Ectodermal cell (in vitro differentiated cells): ENCODE measurements around the gene PGAM1.

Source experiments
- H3K27ac ChIP-seq: 2 replicates; pipeline ENCODE4 v1.7.0; 2013; ENCODE audit warnings: mild to moderate bottlenecking, low read depth, low read length; ENCODE audit not compliant: insufficient read depth, poor library complexity, severe bottlenecking
- H3K27me3 ChIP-seq: 2 replicates; pipeline ENCODE4 v1.7.0; 2013; ENCODE audit warnings: mild to moderate bottlenecking, low read length; ENCODE audit not compliant: insufficient read depth, control insufficient read depth, poor library complexity, severe bottlenecking
- H3K36me3 ChIP-seq: one replicate; pipeline ENCODE4 v1.7.0; 2013; ENCODE audit warnings: low read length; ENCODE audit not compliant: control insufficient read depth, insufficient read depth
- H3K4me1 ChIP-seq: one replicate; pipeline ENCODE4 v1.7.0; 2013; ENCODE audit warnings: low read length; ENCODE audit not compliant: control insufficient read depth, insufficient read depth
- H3K4me3 ChIP-seq: 2 replicates; pipeline ENCODE4 v1.7.0; 2013; ENCODE audit warnings: low read depth, low read length, control low read depth; ENCODE audit not compliant: insufficient read depth
- H3K9me3 ChIP-seq: 2 replicates; pipeline ENCODE4 v1.7.0; 2013; ENCODE audit warnings: mild to moderate bottlenecking, low read length, moderate library complexity; ENCODE audit not compliant: control insufficient read depth
- WGBS, 2 experiments: methylation state at CpG; one replicate each; pipeline ENCODE4 v1.1.7; 2013; ENCODE audit warnings: missing lambda C conversion rate in 2 of 2; 5-methylcytosine and 5-hydroxymethylcytosine counted together

Gene PGAM1

GRCh38 chr10:97434557-97434956, 8.6 kb downstream of the PGAM1 start:
- H3K27me3 ChIP-seq: no peaks in the 10 kb centered on the region
- peak overlapping the region; percentile 33 for H3K27ac ChIP-seq
- no peaks in the 10 kb centered on the region for H3K4me1 ChIP-seq
- no peaks in the 10 kb centered on the region for H3K9me3 ChIP-seq
- H3K4me3 ChIP-seq: no peak overlapping the region
- 92 to 99% methylated on average over 1 of the region's 1 CpG for WGBS, 2 experiments
- peaks cover 50% of the 10 kb centered on the region for H3K36me3 ChIP-seq

- Histone ChIP-seq H3K4me3 (no peak overlapping the region), H3K27me3 (no peaks in the 10 kb centered on the region), H3K36me3 (peaks cover 49% of the 10 kb centered on the region), H3K27ac (no peak overlapping the region), H3K9me3 (no peaks in the 10 kb centered on the region), H3K4me1 (no peaks in the 10 kb centered on the region)
- 96 to 99% methylated on average over 6 of the region's 6 CpGs for WGBS, 2 experiments
Observed at GRCh38 chr10:97435211-97435610, 9.2 kb downstream of the PGAM1 start.

GRCh38 chr10:97442277-97442676, 16.3 kb downstream of the PGAM1 start:
- whole genome bisulfite sequencing, 2 experiments: 85 to 88% methylated on average over 1 of the region's 1 CpG
- Histone ChIP-seq H3K4me3 (no peak overlapping the region), H3K4me1 (peaks cover 9% of the 10 kb centered on the region), H3K36me3 (peaks cover 10% of the 10 kb centered on the region), H3K9me3 (no peaks in the 10 kb centered on the region), H3K27me3 (no peaks in the 10 kb centered on the region), H3K27ac (no peak overlapping the region)

GRCh38 chr10:97444212-97444611, 18.2 kb downstream of the PGAM1 start:
- 95% methylated on average over 1 of the region's 1 CpG for WGBS, 2 experiments

GRCh38 chr10:97445357-97445721, 19.3 kb downstream of the PGAM1 start:
- Histone ChIP-seq H3K27ac (no peak overlapping the region), H3K9me3 (no peaks in the 10 kb centered on the region), H3K4me3 (peak overlapping the region; percentile 94), H3K36me3 (no peaks in the 10 kb centered on the region), H3K27me3 (no peaks in the 10 kb centered on the region), H3K4me1 (peaks cover 11% of the 10 kb centered on the region)
- 5 to 6% methylated on average over 13 of the region's 13 CpGs for WGBS, 2 experiments

More at GRCh38 chr10:97444212-97444611, 18.2 kb downstream of the PGAM1 start:
- no peak overlapping the region for H3K4me3 ChIP-seq
- no peaks in the 10 kb centered on the region for H3K36me3 ChIP-seq
- H3K27me3 ChIP-seq: no peaks in the 10 kb centered on the region
- no peak overlapping the region for H3K27ac ChIP-seq
- peaks cover 11% of the 10 kb centered on the region for H3K4me1 ChIP-seq
- no peaks in the 10 kb centered on the region for H3K9me3 ChIP-seq

- Histone ChIP-seq H3K9me3 (no peaks in the 10 kb centered on the region), H3K4me3 (peak within 1 kb of the TSS; percentile 94), H3K27ac (peak within 1 kb of the TSS; percentile 46), H3K4me1 (peaks cover 11% of the 10 kb centered on the region), H3K36me3 (peaks cover 3% of the 10 kb centered on the region), H3K27me3 (no peaks in the 10 kb centered on the region)
- 0% methylated on average over 66 of the region's 66 CpGs for WGBS, 2 experiments
Observed at GRCh38 chr10:97445722-97446639, 20.0 kb downstream of the PGAM1 start, which contains the start of the genes EXOSC1 and ZDHHC16. TSS of gene EXOSC1 (minus strand) at chr10:97446006. CDS start at chr10:97445985, 21 bp downstream. TSS of gene ZDHHC16 (plus strand) at chr10:97446175. CDS start at chr10:97451676, 5,501 bp downstream.

- Histone ChIP-seq H3K4me1 (peaks cover 7% of the 10 kb centered on the region), H3K36me3 (peaks cover 31% of the 10 kb centered on the region), H3K9me3 (no peaks in the 10 kb centered on the region), H3K4me3 (no peak overlapping the region), H3K27me3 (no peaks in the 10 kb centered on the region), H3K27ac (no peak overlapping the region)
- 94 to 95% methylated on average over 2 of the region's 2 CpGs for WGBS, 2 experiments
Observed at GRCh38 chr10:97450828-97451227, 24.8 kb downstream of the PGAM1 start.

GRCh38 chr10:97451605-97452004, 25.6 kb downstream of the PGAM1 start:
- Histone ChIP-seq H3K27ac (no peak overlapping the region), H3K36me3 (peaks cover 35% of the 10 kb centered on the region)
- 94 to 95% methylated on average over 17 of the region's 17 CpGs for WGBS, 2 experiments

GRCh38 chr10:97452352-97452751, 26.4 kb downstream of the PGAM1 start:
- no peak overlapping the region for H3K4me3 ChIP-seq
- peaks cover 2% of the 10 kb centered on the region for H3K4me1 ChIP-seq
- H3K27ac ChIP-seq: no peak overlapping the region
- no peaks in the 10 kb centered on the region for H3K27me3 ChIP-seq
- H3K36me3 ChIP-seq: peaks cover 42% of the 10 kb centered on the region
- WGBS, 2 experiments: 96 to 97% methylated on average over 6 of the region's 6 CpGs
- no peaks in the 10 kb centered on the region for H3K9me3 ChIP-seq

More at GRCh38 chr10:97451605-97452004, 25.6 kb downstream of the PGAM1 start:
- H3K4me1 ChIP-seq: peaks cover 7% of the 10 kb centered on the region
- no peaks in the 10 kb centered on the region for H3K27me3 ChIP-seq
- no peak overlapping the region for H3K4me3 ChIP-seq
- H3K9me3 ChIP-seq: no peaks in the 10 kb centered on the region

GRCh38 chr10:97454330-97455036, 28.5 kb downstream of the PGAM1 start:
- Histone ChIP-seq H3K27me3 (no peaks in the 10 kb centered on the region), H3K4me1 (no peaks in the 10 kb centered on the region), H3K9me3 (no peaks in the 10 kb centered on the region), H3K4me3 (no peak overlapping the region), H3K27ac (no peak overlapping the region), H3K36me3 (peaks cover 62% of the 10 kb centered on the region)
- WGBS, 2 experiments: 97 to 98% methylated on average over 3 of the region's 3 CpGs
